T-helper 1 cell (primary cell): Measurements from ENCODE around the gene TEX52.
A peak's percentile ranks its signal among the peaks of the same experiment; 100 is the strongest.
"Not testable (repeated sequence)": the region's sequence is repeated elsewhere in the genome, so short reads cannot be mapped to it uniquely, and the experiment has no call there.

Experiments used
- DNase-seq, 5 donors: peaks; one replicate each; pipeline ENCODE4 v3.0.0-alpha.2; 2012 to 2020
- total RNA-seq, 4 donors: gene quantifications; one replicate each; lab custom pipeline; 2026; lab: John Stamatoyannopoulos, UW

The TEX52 gene
- total RNA-seq, result 0 reads per million in 4 donors

GRCh38 chr12:2857021-2857431 is at the start of gene TEX52:
TSS of gene TEX52 (minus strand) at chr12:2857039. CDS start at chr12:2857026, 13 bp downstream.
- no peak for DNase-seq

GRCh38 chr12:2904260-2904659 is 47.4 kb upstream of the TEX52 start:
- no peak for DNase-seq

- DNase-seq, result no peak
Observed at GRCh38 chr12:2902272-2902880, 45.5 kb upstream of the TEX52 start.

- no peak for DNase-seq
Observed at GRCh38 chr12:2900642-2901041, 43.8 kb upstream of the TEX52 start.

GRCh38 chr12:2897418-2897817 is 40.6 kb upstream of the TEX52 start:
- DNase-seq, result no peak

GRCh38 chr12:2895511-2895910 is 38.7 kb upstream of the TEX52 start:
- DNase-seq, result no peak

GRCh38 chr12:2895051-2895451 is 38.2 kb upstream of the TEX52 start:
- no peak for DNase-seq

- DNase-seq, result no peak
Observed at GRCh38 chr12:2893007-2893406, 36.2 kb upstream of the TEX52 start.

- no peak for DNase-seq
Observed at GRCh38 chr12:2892246-2892645, 35.4 kb upstream of the TEX52 start.

GRCh38 chr12:2891240-2892053 is 34.6 kb upstream of the TEX52 start:
- DNase-seq, result peak in 1 of 5 donors; percentile 16

GRCh38 chr12:2890388-2891239 is 33.8 kb upstream of the TEX52 start, which contains the start of gene TULP3:
TSS of gene TULP3 (plus strand) at chr12:2890891. CDS start at chr12:2890948, 57 bp downstream.
- DNase-seq, result peak; percentile 96 to 98 (median 97)

- DNase-seq, result no peak
Observed at GRCh38 chr12:2890001-2890387, 33.2 kb upstream of the TEX52 start.

GRCh38 chr12:2886768-2887450 is 30.1 kb upstream of the TEX52 start:
- no peak for DNase-seq

GRCh38 chr12:2884810-2885209 is 28.0 kb upstream of the TEX52 start:
- no peak for DNase-seq

GRCh38 chr12:2879853-2880252 is 23.0 kb upstream of the TEX52 start:
- DNase-seq, result peak in 1 of 5 donors; percentile 68

GRCh38 chr12:2877953-2878732 is 21.3 kb upstream of the TEX52 start:
- peak in 1 of 5 donors; percentile 59 for DNase-seq

GRCh38 chr12:2877047-2877952 is 20.5 kb upstream of the TEX52 start, which contains the start of the genes FOXM1 and RHNO1:
TSS of gene FOXM1 (minus strand) at chr12:2877174. CDS start at chr12:2874478, 2,696 bp downstream.
TSS of gene RHNO1 (plus strand) at chr12:2877223. CDS start at chr12:2885367, 8,144 bp downstream.
- peak; percentile 73 to 86 (median 81) for DNase-seq

GRCh38 chr12:2876431-2877046 is 19.7 kb upstream of the TEX52 start:
- DNase-seq, result peak in 1 of 5 donors; percentile 56

GRCh38 chr12:2868986-2869632 is 12.3 kb upstream of the TEX52 start:
- DNase-seq, result not testable (repeated sequence)
